ENCODE results near the gene TMTC2.

TMTC2 gene

GRCh38 chr12:82886671-82887340, 200.1 kb downstream of the TMTC2 start:
- no peak for DNase-seq

- no peak for DNase-seq
Measured at GRCh38 chr12:82893896-82894295, 207.2 kb downstream of the TMTC2 start.

- no peak for DNase-seq
Measured at GRCh38 chr12:82896277-82896676, 209.6 kb downstream of the TMTC2 start.

GRCh38 chr12:82896979-82897378, 210.3 kb downstream of the TMTC2 start:
- DNase-seq = no peak

- no peak for DNase-seq
Measured at GRCh38 chr12:82898441-82898840, 211.7 kb downstream of the TMTC2 start.

GRCh38 chr12:82904219-82904790, 217.6 kb downstream of the TMTC2 start:
- no peak for DNase-seq

- DNase-seq = no peak
Measured at GRCh38 chr12:82910246-82910893, 223.7 kb downstream of the TMTC2 start.

GRCh38 chr12:82912406-82912805, 225.7 kb downstream of the TMTC2 start:
- DNase-seq = no peak

GRCh38 chr12:82919388-82920054, 232.8 kb downstream of the TMTC2 start:
- DNase-seq = no peak

GRCh38 chr12:82923935-82924334, 237.2 kb downstream of the TMTC2 start:
- no peak for DNase-seq

GRCh38 chr12:82926630-82927029, 239.9 kb downstream of the TMTC2 start:
- no peak for DNase-seq

GRCh38 chr12:82930301-82930700, 243.6 kb downstream of the TMTC2 start:
- DNase-seq = no peak

GRCh38 chr12:82931349-82932116, 244.8 kb downstream of the TMTC2 start:
- DNase-seq = no peak

- DNase-seq = no peak
Measured at GRCh38 chr12:82937151-82937550, 250.4 kb downstream of the TMTC2 start.

GRCh38 chr12:82942521-82942920, 255.8 kb downstream of the TMTC2 start:
- no peak for DNase-seq

GRCh38 chr12:82942991-82943401, 256.3 kb downstream of the TMTC2 start:
- DNase-seq = no peak

- no peak for DNase-seq
Measured at GRCh38 chr12:82948491-82948890, 261.8 kb downstream of the TMTC2 start.

- no peak for DNase-seq
Measured at GRCh38 chr12:82950356-82950755, 263.6 kb downstream of the TMTC2 start.

GRCh38 chr12:82952946-82953345, 266.2 kb downstream of the TMTC2 start:
- no peak for DNase-seq

- no peak for DNase-seq
Measured at GRCh38 chr12:82953397-82953796, 266.7 kb downstream of the TMTC2 start.

- DNase-seq = no peak
Measured at GRCh38 chr12:82954064-82954463, 267.4 kb downstream of the TMTC2 start.

GRCh38 chr12:82954572-82954971, 267.9 kb downstream of the TMTC2 start:
- DNase-seq = no peak

- no peak for DNase-seq
Measured at GRCh38 chr12:82955043-82955442, 268.3 kb downstream of the TMTC2 start.

Data from CD4-positive, alpha-beta T cell treated with Interleukin-1 beta for 1 hour (primary cell).